ENCODE data around the gene THRA. TPM values are rescaled to one million over a fixed set of nuclear protein-coding genes. Genes with fewer than 3 reads are reported as not detected.

Gene THRA
- total RNA-seq, 1 donor from 2014 or later: 3.5 TPM

GRCh38 chr17:40113110-40113906 lies 50.5 kb downstream of the THRA start:
- no peaks in the 10 kb centered on the region for H3K9me3 Mint-ChIP-seq
- DNase-seq (ENCODE audit: low spot score): peak; percentile 89
- H3K4me3 Mint-ChIP-seq: peak overlapping the region; percentile 82
- peaks cover under 1% of the 10 kb centered on the region for H3K27me3 Mint-ChIP-seq (ENCODE audit: insufficient read depth)
- peak overlapping the region; percentile 94 for H3K27ac Mint-ChIP-seq
- H3K4me1 Mint-ChIP-seq (ENCODE audit: low read depth): peaks cover 43% of the 10 kb centered on the region
- H3K36me3 Mint-ChIP-seq (ENCODE audit: low read depth): no peaks in the 10 kb centered on the region
- intact Hi-C loops (cut with micrococcal nuclease): loop anchor here (1.0 to 5.0 kb wide), 12 partner anchors 10 to 1361 kb away; partner anchors contain the start of genes CASC3, MED24, PSMB3 and RAPGEFL1

DNA sequence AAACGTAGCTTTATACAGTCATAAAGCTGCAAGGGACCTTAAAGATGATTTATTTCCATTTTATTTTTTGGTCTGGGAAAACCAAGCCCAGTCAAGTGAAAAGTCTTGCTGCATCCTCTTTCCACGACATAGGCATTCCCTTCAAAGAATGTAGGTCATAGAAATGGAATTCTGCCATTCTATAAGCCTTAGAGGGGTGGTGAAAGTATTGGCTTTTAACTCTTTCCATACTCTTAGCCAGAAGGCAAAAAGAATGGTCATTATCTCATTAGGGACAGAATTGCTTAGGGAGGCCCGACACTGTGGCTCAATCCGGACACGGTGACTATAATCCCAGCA lies 51.1 kb downstream of the THRA start:
- Mint-ChIP-seq H3K9me3 (no peaks in the 10 kb centered on the region), H3K4me1 (ENCODE audit: low read depth) (peaks cover 42% of the 10 kb centered on the region), H3K4me3 (peak overlapping the region; percentile 82), H3K36me3 (ENCODE audit: low read depth) (no peaks in the 10 kb centered on the region), H3K27me3 (ENCODE audit: insufficient read depth) (no peaks in the 10 kb centered on the region), H3K27ac (peak overlapping the region; percentile 94)
- no peak for DNase-seq (ENCODE audit: low spot score)
- intact Hi-C loops (cut with micrococcal nuclease): loop anchor here (1.0 to 5.0 kb wide), 12 partner anchors 9 to 1362 kb away; partner anchors contain the start of genes CASC3, MED24, PSMB3 and RAPGEFL1

- Mint-ChIP-seq H3K27ac (no peak overlapping the region), H3K27me3 (ENCODE audit: insufficient read depth) (no peaks in the 10 kb centered on the region), H3K9me3 (no peaks in the 10 kb centered on the region), H3K36me3 (ENCODE audit: low read depth) (no peaks in the 10 kb centered on the region), H3K4me3 (no peak overlapping the region), H3K4me1 (ENCODE audit: low read depth) (peaks cover 42% of the 10 kb centered on the region)
- no peak for DNase-seq (ENCODE audit: low spot score)
- intact Hi-C loops (cut with micrococcal nuclease): no loop called here
Observed at GRCh38 chr17:40115101-40115436, 52.3 kb downstream of the THRA start.

GRCh38 chr17:40121181-40122135 lies 58.7 kb downstream of the THRA start, which contains the start of gene MSL1:
Gene MSL1 (plus strand): TSS chr17:40121971. CDS start chr17:40122613, 642 bp downstream.
- Mint-ChIP-seq H3K9me3 (no peaks in the 10 kb centered on the region), H3K36me3 (ENCODE audit: low read depth) (peaks cover 19% of the 10 kb centered on the region), H3K4me3 (peak within 1 kb of the TSS; percentile 97), H3K27ac (peak within 1 kb of the TSS; percentile 72), H3K27me3 (ENCODE audit: insufficient read depth) (no peaks in the 10 kb centered on the region), H3K4me1 (ENCODE audit: low read depth) (peaks cover 41% of the 10 kb centered on the region)
- DNase-seq (ENCODE audit: low spot score): peak; percentile 86
- intact Hi-C loops (cut with micrococcal nuclease): no loop called here

DNA sequence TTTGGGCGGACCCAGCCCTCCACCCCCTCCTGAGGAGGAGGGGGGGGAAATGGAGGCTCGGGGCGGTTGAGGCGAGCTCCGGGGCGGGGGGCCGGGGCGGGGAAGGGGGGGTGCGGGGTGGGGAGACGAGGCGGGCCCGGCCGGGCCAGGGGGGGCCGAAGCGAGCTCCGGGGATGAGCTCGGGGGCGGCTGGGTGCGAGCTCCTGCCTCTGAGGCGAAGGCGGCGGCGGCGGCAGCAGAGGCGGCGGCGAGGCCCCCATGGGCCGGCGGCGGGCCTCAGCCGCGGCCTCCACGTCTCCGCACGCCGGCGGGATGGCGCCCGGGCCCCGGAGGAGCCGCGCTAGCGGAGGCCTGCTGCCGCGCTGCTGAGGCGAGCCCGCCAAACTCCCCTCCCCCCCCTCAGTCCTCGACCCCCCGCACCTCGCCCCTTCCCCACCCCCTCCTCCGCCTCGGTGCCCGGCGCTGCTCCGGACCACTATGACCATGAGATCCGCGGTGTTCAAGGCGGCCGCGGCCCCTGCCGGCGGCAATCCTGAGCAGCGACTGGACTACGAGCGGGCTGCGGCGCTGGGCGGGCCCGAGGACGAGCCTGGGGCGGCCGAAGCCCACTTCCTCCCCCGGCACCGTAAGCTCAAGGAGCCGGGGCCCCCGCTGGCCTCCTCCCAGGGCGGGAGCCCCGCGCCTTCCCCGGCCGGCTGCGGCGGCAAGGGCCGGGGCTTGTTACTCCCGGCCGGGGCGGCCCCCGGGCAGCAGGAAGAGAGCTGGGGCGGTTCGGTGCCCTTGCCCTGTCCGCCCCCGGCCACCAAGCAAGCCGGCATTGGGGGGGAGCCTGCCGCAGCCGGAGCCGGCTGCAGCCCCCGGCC lies 59.6 kb downstream of the THRA start:
- Mint-ChIP-seq H3K4me1 (ENCODE audit: low read depth) (peaks cover 41% of the 10 kb centered on the region), H3K4me3 (peak overlapping the region; percentile 97), H3K27ac (no peak overlapping the region), H3K27me3 (ENCODE audit: insufficient read depth) (no peaks in the 10 kb centered on the region), H3K36me3 (ENCODE audit: low read depth) (peaks cover 22% of the 10 kb centered on the region), H3K9me3 (no peaks in the 10 kb centered on the region)
- intact Hi-C loops (cut with micrococcal nuclease): no loop called here
- no peak for DNase-seq (ENCODE audit: low spot score)

DNA sequence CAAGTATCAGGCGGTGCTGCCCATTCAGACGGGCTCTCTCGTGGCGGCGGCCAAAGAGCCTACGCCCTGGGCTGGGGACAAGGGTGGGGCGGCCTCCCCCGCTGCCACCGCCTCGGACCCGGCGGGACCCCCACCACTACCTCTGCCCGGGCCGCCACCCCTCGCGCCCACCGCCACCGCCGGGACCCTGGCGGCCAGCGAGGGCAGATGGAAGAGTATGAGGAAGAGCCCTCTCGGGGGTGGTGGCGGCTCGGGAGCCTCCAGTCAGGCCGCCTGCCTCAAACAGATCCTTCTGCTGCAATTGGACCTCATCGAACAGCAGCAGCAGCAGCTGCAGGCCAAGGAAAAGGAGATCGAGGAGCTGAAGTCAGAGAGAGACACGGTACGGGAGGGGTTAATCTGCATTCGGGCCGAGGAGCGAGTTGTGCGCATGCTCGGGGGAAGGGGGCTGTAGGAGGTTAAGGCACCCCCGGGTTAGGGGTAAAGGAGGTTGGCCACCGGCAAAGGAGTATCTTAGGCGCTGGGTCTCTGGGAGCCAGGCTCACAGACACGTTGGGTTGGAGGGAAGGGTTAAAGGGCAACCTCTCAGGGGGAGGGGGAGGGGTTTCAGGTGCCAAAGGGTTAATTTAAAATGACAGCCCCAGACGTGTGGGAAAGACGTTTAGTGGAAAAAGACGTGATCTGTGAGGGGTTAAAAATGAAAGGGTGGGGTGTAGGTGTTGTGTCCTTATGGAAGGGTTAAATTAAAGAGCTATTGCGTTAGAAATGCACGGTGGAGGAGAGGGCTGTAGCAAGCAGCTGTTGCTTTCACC lies 60.4 kb downstream of the THRA start:
- H3K36me3 Mint-ChIP-seq (ENCODE audit: low read depth): peaks cover 28% of the 10 kb centered on the region

GRCh38 chr17:40123811-40124114 lies 61.0 kb downstream of the THRA start:
- H3K4me1 Mint-ChIP-seq (ENCODE audit: low read depth): peaks cover 37% of the 10 kb centered on the region
- no peaks in the 10 kb centered on the region for H3K9me3 Mint-ChIP-seq
- peak overlapping the region; percentile 94 for H3K27ac Mint-ChIP-seq
- no peaks in the 10 kb centered on the region for H3K27me3 Mint-ChIP-seq (ENCODE audit: insufficient read depth)
- intact Hi-C loops (cut with micrococcal nuclease): loop anchor here (1.0 kb wide), 4 partner anchors 10 to 195 kb away; partner anchors contain the start of gene CASC3
- DNase-seq (ENCODE audit: low spot score): no peak
- H3K36me3 Mint-ChIP-seq (ENCODE audit: low read depth): peaks cover 28% of the 10 kb centered on the region
- H3K4me3 Mint-ChIP-seq: peak overlapping the region; percentile 97

More for the DNA sequence above, 60.4 kb downstream of the THRA start:
- intact Hi-C loops (cut with micrococcal nuclease): loop anchor here (1.0 kb wide), 4 partner anchors 10 to 195 kb away; partner anchors contain the start of gene CASC3
- peak overlapping the region; percentile 94 for H3K27ac Mint-ChIP-seq
- H3K4me1 Mint-ChIP-seq (ENCODE audit: low read depth): peaks cover 40% of the 10 kb centered on the region
- H3K27me3 Mint-ChIP-seq (ENCODE audit: insufficient read depth): no peaks in the 10 kb centered on the region
- peak; percentile 55 for DNase-seq (ENCODE audit: low spot score)
- H3K9me3 Mint-ChIP-seq: no peaks in the 10 kb centered on the region
- peak overlapping the region; percentile 97 for H3K4me3 Mint-ChIP-seq

GRCh38 chr17:40124279-40125141 lies 61.7 kb downstream of the THRA start:
- Mint-ChIP-seq H3K36me3 (ENCODE audit: low read depth) (peaks cover 34% of the 10 kb centered on the region), H3K27me3 (ENCODE audit: insufficient read depth) (no peaks in the 10 kb centered on the region), H3K4me3 (peak overlapping the region; percentile 97), H3K9me3 (no peaks in the 10 kb centered on the region), H3K27ac (peak overlapping the region; percentile 42), H3K4me1 (ENCODE audit: low read depth) (peaks cover 37% of the 10 kb centered on the region)
- intact Hi-C loops (cut with micrococcal nuclease): no loop called here
- DNase-seq (ENCODE audit: low spot score): no peak

GRCh38 chr17:40129498-40129897 lies 66.7 kb downstream of the THRA start:
- Mint-ChIP-seq H3K4me3 (no peak overlapping the region), H3K4me1 (ENCODE audit: low read depth) (peaks cover 33% of the 10 kb centered on the region), H3K27me3 (ENCODE audit: insufficient read depth) (no peaks in the 10 kb centered on the region), H3K27ac (no peak overlapping the region), H3K9me3 (no peaks in the 10 kb centered on the region), H3K36me3 (ENCODE audit: low read depth) (peaks cover 68% of the 10 kb centered on the region)
- intact Hi-C loops (cut with micrococcal nuclease): no loop called here
- no peak for DNase-seq (ENCODE audit: low spot score)

- Mint-ChIP-seq H3K36me3 (ENCODE audit: low read depth) (peaks cover 74% of the 10 kb centered on the region), H3K4me1 (ENCODE audit: low read depth) (peaks cover 27% of the 10 kb centered on the region), H3K27me3 (ENCODE audit: insufficient read depth) (no peaks in the 10 kb centered on the region), H3K9me3 (no peaks in the 10 kb centered on the region), H3K4me3 (no peak overlapping the region), H3K27ac (no peak overlapping the region)
- no peak for DNase-seq (ENCODE audit: low spot score)
- intact Hi-C loops (cut with micrococcal nuclease): no loop called here
Observed at GRCh38 chr17:40130352-40131042, 67.7 kb downstream of the THRA start.

GRCh38 chr17:40134184-40134583 lies 71.4 kb downstream of the THRA start:
- no peak for DNase-seq (ENCODE audit: low spot score)
- Mint-ChIP-seq H3K27ac (no peak overlapping the region), H3K4me3 (no peak overlapping the region), H3K9me3 (no peaks in the 10 kb centered on the region), H3K4me1 (ENCODE audit: low read depth) (peaks cover 29% of the 10 kb centered on the region), H3K36me3 (ENCODE audit: low read depth) (peaks cover 67% of the 10 kb centered on the region), H3K27me3 (ENCODE audit: insufficient read depth) (no peaks in the 10 kb centered on the region)
- intact Hi-C loops (cut with micrococcal nuclease): no loop called here
